Esophagus squamous epithelium (tissue), 4 donors: Measurements from ENCODE around the gene ABCA1.

ENCODE experiments used
- CTCF ChIP-seq, 6 experiments: fragments of 450-650 bp in 4 of 6; fragments of 200-600 bp in 2 of 6; sonication (generic) in 2 of 6; IDR thresholded peaks; one replicate each; pipeline ENCODE4 v1.5.1; 2016 to 2019; ENCODE audit warnings: antibody characterized with exemption in 6 of 6, mild to moderate bottlenecking in 4 of 6, moderate library complexity in 4 of 6
- POLR2A ChIP-seq, 4 donors: fragments of 450-650 bp; IDR thresholded peaks; one replicate each; pipeline ENCODE4 v1.6.1; 2017; ENCODE audit warnings: antibody characterized with exemption in 4 of 4, mild to moderate bottlenecking in 4 of 4, moderate library complexity in 3 of 4

GRCh38 chr9:104907278-104907951 lies 20.5 kb downstream of the ABCA1 start:
- TF ChIP-seq CTCF (IDR thresholded peaks at IDR 0.05) (no peak), POLR2A (IDR thresholded peaks at IDR 0.05) (no peak)
